SK-N-SH treated with all-trans-retinoic acid at 6 μM for 48 hours (cell line): ENCODE measurements around the gene IFT22.
"Not testable (repeated sequence)": the region's sequence is repeated elsewhere in the genome, so short reads cannot be mapped to it uniquely, and the experiment has no call there.

Source experiments
- ATAC-seq: fragments of 200-7000 bp; cut with Tn5 transposase; 3 replicates; pipeline ENCODE4 v1.9.1; 2020; ENCODE audit warnings: mild to moderate bottlenecking, moderate library complexity
- ARNTL ChIP-seq: fragments of 450-650 bp; formaldehyde crosslinking; IDR thresholded peaks from 2 replicates; pipeline ENCODE4 v1.5.0; 2020; ENCODE audit warnings: low read depth, mild to moderate bottlenecking, moderate library complexity, borderline replicate concordance
- BACH2 ChIP-seq: fragments of 250-450 bp; sonication (Bioruptor Pico); IDR thresholded peaks from 2 replicates; pipeline ENCODE4 v1.9.0; 2021; ENCODE audit warnings: mild to moderate bottlenecking, borderline replicate concordance
- CREB5 ChIP-seq: fragments of 250-450 bp; sonication (Bioruptor Pico); IDR thresholded peaks from 2 replicates; pipeline ENCODE4 v1.5.1; 2020; ENCODE audit warnings: low read depth, mild to moderate bottlenecking, moderate library complexity
- CSDC2 ChIP-seq: fragments of 250-450 bp; sonication (Bioruptor Pico); IDR thresholded peaks from 2 replicates; pipeline ENCODE4 v1.5.0; 2020; ENCODE audit warnings: mild to moderate bottlenecking, moderate library complexity
- CSRNP3 ChIP-seq: fragments of 250-450 bp; sonication (Bioruptor Pico); IDR thresholded peaks from 2 replicates; pipeline ENCODE4 v1.5.1; 2021; ENCODE audit warnings: mild to moderate bottlenecking, moderate library complexity
- ESRRG ChIP-seq: fragments of 250-450 bp; sonication (Bioruptor Pico); IDR thresholded peaks from 2 replicates; pipeline ENCODE4 v1.6.1; 2021; ENCODE audit warnings: mild to moderate bottlenecking
- GLIS3 ChIP-seq: fragments of 250-450 bp; sonication (Bioruptor Pico); IDR thresholded peaks from 2 replicates; pipeline ENCODE4 v1.5.0; 2020; ENCODE audit warnings: mild to moderate bottlenecking, moderate library complexity
- OSR1 ChIP-seq: fragments of 250-450 bp; sonication (Bioruptor Pico); IDR thresholded peaks from 2 replicates; pipeline ENCODE4 v1.8.0; 2022; ENCODE audit warnings: moderate library complexity, mild to moderate bottlenecking, inconsistent platforms
- PATZ1 ChIP-seq: fragments of 250-450 bp; sonication (Bioruptor Pico); IDR thresholded peaks from 2 replicates; pipeline ENCODE4 v1.8.0; 2020; ENCODE audit warnings: mild to moderate bottlenecking, moderate library complexity, borderline replicate concordance
- POU6F1 ChIP-seq: fragments of 250-450 bp; sonication (Bioruptor Pico); IDR thresholded peaks from 2 replicates; pipeline ENCODE4 v1.8.0; 2021; ENCODE audit warnings: low read depth, mild to moderate bottlenecking, moderate library complexity, borderline replicate concordance
- PPARA ChIP-seq: fragments of 250-450 bp; sonication (Bioruptor Pico); IDR thresholded peaks from 2 replicates; pipeline ENCODE4 v1.5.0; 2020; ENCODE audit warnings: mild to moderate bottlenecking, borderline replicate concordance
- RARB ChIP-seq: fragments of 250-450 bp; sonication (Bioruptor Pico); IDR thresholded peaks from 2 replicates; pipeline ENCODE4 v1.8.0; 2021; ENCODE audit warnings: mild to moderate bottlenecking, moderate library complexity
- SNAI2 ChIP-seq: fragments of 250-450 bp; sonication (Bioruptor Pico); IDR thresholded peaks from 2 replicates; pipeline ENCODE4 v1.5.0; 2020; ENCODE audit warnings: mild to moderate bottlenecking, moderate library complexity
- TCF4 ChIP-seq: fragments of 250-450 bp; sonication (Bioruptor Pico); IDR thresholded peaks from 2 replicates; pipeline ENCODE4 v1.8.0; 2021; ENCODE audit warnings: mild to moderate bottlenecking, moderate library complexity, borderline replicate concordance
- ZC3H10 ChIP-seq: fragments of 250-450 bp; sonication (Bioruptor Pico); IDR thresholded peaks from 2 replicates; pipeline ENCODE4 v1.5.1; 2021; ENCODE audit warnings: mild to moderate bottlenecking, moderate library complexity
- ZFP3 ChIP-seq: fragments of 250-450 bp; sonication (Bioruptor Pico); IDR thresholded peaks from 2 replicates; pipeline ENCODE4 v1.5.0; 2020; ENCODE audit warnings: mild to moderate bottlenecking, moderate library complexity
- ZFP30 ChIP-seq: fragments of 450-650 bp; formaldehyde crosslinking; IDR thresholded peaks from 2 replicates; pipeline ENCODE4 v1.5.0; 2022; ENCODE audit warnings: mild to moderate bottlenecking, moderate library complexity
- ZNF565 ChIP-seq: fragments of 450-650 bp; formaldehyde crosslinking; conservative IDR thresholded peaks from 2 replicates; pipeline ENCODE4 v1.5.0; 2020; ENCODE audit warnings: low read depth, mild to moderate bottlenecking, moderate library complexity
- ZNF70 ChIP-seq: fragments of 450-650 bp; formaldehyde crosslinking; IDR thresholded peaks from 2 replicates; pipeline ENCODE4 v1.5.0; 2020; ENCODE audit warnings: mild to moderate bottlenecking, moderate library complexity
- ZNF8 ChIP-seq: fragments of 450-650 bp; formaldehyde crosslinking; IDR thresholded peaks from 2 replicates; pipeline ENCODE4 v1.5.0; 2020; ENCODE audit warnings: mild to moderate bottlenecking, moderate library complexity

The IFT22 gene

GRCh38 chr7:101285171-101285570, 36.4 kb downstream of the IFT22 start:
- no peak for TF ChIP-seq GLIS3 (CRISPR knock-in tag)
- no peak for TF ChIP-seq ESRRG (CRISPR knock-in tag)
- no peak for TF ChIP-seq TCF4 (CRISPR knock-in tag)
- no peak for TF ChIP-seq ZFP30 (CRISPR knock-in tag)
- TF ChIP-seq ARNTL (CRISPR knock-in tag) = no peak
- TF ChIP-seq PATZ1 = no peak
- TF ChIP-seq OSR1 (CRISPR knock-in tag) = no peak
- TF ChIP-seq CSDC2 (CRISPR knock-in tag) = no peak
- TF ChIP-seq CREB5 = no peak
- no peak for ATAC-seq

GRCh38 chr7:101280912-101281311, 40.7 kb downstream of the IFT22 start:
- ATAC-seq = not testable (repeated sequence)

GRCh38 chr7:101278461-101279292, 42.9 kb downstream of the IFT22 start:
- no peak for TF ChIP-seq CREB5
- no peak for TF ChIP-seq BACH2 (CRISPR knock-in tag)
- TF ChIP-seq GLIS3 (CRISPR knock-in tag) = no peak
- no peak for TF ChIP-seq PATZ1
- no peak for TF ChIP-seq ZFP3 (CRISPR knock-in tag)
- TF ChIP-seq OSR1 (CRISPR knock-in tag) = no peak
- TF ChIP-seq ZNF8 (CRISPR knock-in tag) = no peak
- TF ChIP-seq ZFP30 (CRISPR knock-in tag) = no peak
- no peak for TF ChIP-seq TCF4 (CRISPR knock-in tag)
- TF ChIP-seq ZNF565 (CRISPR knock-in tag) = no peak
- TF ChIP-seq CSRNP3 (CRISPR knock-in tag) = no peak
- TF ChIP-seq PPARA (CRISPR knock-in tag) = no peak
- TF ChIP-seq ESRRG (CRISPR knock-in tag) = no peak
- TF ChIP-seq SNAI2 (CRISPR knock-in tag) = no peak
- no peak for TF ChIP-seq ARNTL (CRISPR knock-in tag)
- TF ChIP-seq ZC3H10 (CRISPR knock-in tag) = no peak
- no peak for TF ChIP-seq RARB (CRISPR knock-in tag)
- no peak for TF ChIP-seq ZNF70 (CRISPR knock-in tag)
- no peak for TF ChIP-seq POU6F1 (CRISPR knock-in tag)

More at GRCh38 chr7:101278461-101279292, 42.9 kb downstream of the IFT22 start:
- no peak for ATAC-seq
